Spleen (tissue), 7 donors: ENCODE measurements around the gene SEC24C.

ENCODE experiments used
- CTCF ChIP-seq, 11 experiments: fragments of 200-600 bp in 7 of 11; fragments of 450-650 bp in 4 of 11; sonication (generic) in 4 of 11; IDR thresholded peaks in 8 of 11; conservative IDR thresholded peaks in 3 of 11; 1 replicate in 7 of 11; 2 replicates in 4 of 11; pipeline versions ENCODE4 v1.4.0 to v1.8.0; 2016 to 2021; ENCODE audit warnings: antibody characterized with exemption in 11 of 11, inconsistent platforms in 4 of 11, mild to moderate bottlenecking in 1 of 11
- POLR2A ChIP-seq, 3 donors: fragments of 450-650 bp; IDR thresholded peaks; one replicate each; pipeline ENCODE4 v1.5.1; 2017; ENCODE audit warnings: antibody characterized with exemption in 3 of 3, mild to moderate bottlenecking in 1 of 3
- POLR2AphosphoS5 ChIP-seq, 3 donors: sonication (generic); formaldehyde crosslinking; IDR thresholded peaks; one replicate each; pipeline ENCODE4 v1.5.1; 2017; ENCODE audit warnings: antibody characterized with exemption in 3 of 3
- donor health status: DM: no; HTN: no; CAD: no; lungs with moderate emphysema.
- donor health status: DM: no; HTN: no; CAD: no.
- donor health status: DM: no; HTN: no; CAD: no.

GRCh38 chr10:73785211-73785720, 41.1 kb downstream of the SEC24C start, which contains the start of gene ZSWIM8:
- TF ChIP-seq CTCF (IDR thresholded peaks at IDR 0.05 in 8 of 11, conservative IDR thresholded peaks at IDR 0.05 in 3 of 11): peak in 6 of 11 experiments; percentile 22 to 37 (median 31)
- peak in 1 of 3 donors; percentile 62 for TF ChIP-seq POLR2A (IDR thresholded peaks at IDR 0.05)
- TF ChIP-seq POLR2AphosphoS5 (IDR thresholded peaks at IDR 0.05): peak; percentile 87 to 96 (median 92)
